ENCODE measurements around the gene ENTREP1.
"Not testable (repeated sequence)": the region's sequence is repeated elsewhere in the genome, so short reads cannot be mapped to it uniquely, and the experiment has no call there.

The ENTREP1 gene

DNA sequence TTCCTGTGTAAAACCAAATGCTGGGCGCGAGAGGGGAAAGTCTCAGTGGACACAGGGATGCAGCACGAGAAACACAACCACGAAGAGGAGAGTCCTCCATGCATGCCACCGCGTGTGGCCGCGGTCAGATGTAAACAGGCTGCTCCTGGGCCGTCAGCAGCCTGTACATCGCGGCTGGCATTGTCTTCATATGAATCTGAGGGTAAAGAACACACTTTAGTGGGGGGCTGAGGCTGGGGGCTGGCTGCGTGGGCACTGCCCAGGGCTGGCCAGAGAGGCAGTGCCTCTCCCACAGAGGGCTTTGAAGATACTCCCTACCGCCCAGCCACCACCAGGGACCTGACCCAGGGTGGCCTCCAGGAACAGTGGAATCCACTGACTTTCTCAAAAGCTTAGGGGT is 106.2 kb downstream of the ENTREP1 start:
- no peak overlapping the region for H3K4me3 ChIP-seq (ENCODE audit: low read depth, low read length)
- TF ChIP-seq POLR2A (IDR thresholded peaks at IDR 0.05; ENCODE audit: extremely low read depth, insufficient read length) (no peak), MYC (IDR thresholded peaks at IDR 0.05; ENCODE audit: low read depth, low read length) (no peak)
- TF ChIP-seq, protein P1, sequence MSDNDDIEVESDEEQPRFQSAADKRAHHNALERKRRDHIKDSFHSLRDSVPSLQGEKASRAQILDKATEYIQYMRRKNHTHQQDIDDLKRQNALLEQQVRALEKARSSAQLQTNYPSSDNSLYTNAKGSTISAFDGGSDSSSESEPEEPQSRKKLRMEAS (IDR thresholded peaks at IDR 0.05; ENCODE audit: low read depth, low read length) = no peak
- TF ChIP-seq, protein P2, sequence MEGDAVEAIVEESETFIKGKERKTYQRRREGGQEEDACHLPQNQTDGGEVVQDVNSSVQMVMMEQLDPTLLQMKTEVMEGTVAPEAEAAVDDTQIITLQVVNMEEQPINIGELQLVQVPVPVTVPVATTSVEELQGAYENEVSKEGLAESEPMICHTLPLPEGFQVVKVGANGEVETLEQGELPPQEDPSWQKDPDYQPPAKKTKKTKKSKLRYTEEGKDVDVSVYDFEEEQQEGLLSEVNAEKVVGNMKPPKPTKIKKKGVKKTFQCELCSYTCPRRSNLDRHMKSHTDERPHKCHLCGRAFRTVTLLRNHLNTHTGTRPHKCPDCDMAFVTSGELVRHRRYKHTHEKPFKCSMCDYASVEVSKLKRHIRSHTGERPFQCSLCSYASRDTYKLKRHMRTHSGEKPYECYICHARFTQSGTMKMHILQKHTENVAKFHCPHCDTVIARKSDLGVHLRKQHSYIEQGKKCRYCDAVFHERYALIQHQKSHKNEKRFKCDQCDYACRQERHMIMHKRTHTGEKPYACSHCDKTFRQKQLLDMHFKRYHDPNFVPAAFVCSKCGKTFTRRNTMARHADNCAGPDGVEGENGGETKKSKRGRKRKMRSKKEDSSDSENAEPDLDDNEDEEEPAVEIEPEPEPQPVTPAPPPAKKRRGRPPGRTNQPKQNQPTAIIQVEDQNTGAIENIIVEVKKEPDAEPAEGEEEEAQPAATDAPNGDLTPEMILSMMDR (IDR thresholded peaks at IDR 0.05; ENCODE audit: low read depth, low read length) = no peak
- no peak for DNase-seq (ENCODE audit: low read depth)

DNA sequence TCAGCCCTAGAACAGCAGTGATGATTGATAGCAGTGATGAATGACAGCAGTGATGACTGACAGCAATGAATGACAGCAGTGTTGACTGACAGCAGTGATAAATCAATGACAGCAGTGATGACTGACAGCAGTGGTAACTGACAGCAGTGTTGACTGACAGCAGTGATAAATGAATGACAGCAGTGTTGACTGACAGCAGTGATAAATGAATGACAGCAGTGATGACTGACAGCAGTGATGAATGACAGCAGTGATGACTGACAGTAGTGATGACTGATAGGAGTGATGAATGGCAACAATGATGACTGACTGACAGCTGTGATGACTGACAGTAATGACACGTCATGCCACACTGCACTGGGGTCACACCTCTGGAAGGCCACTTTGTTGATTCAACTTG is 106.8 kb downstream of the ENTREP1 start:
- no peak for TF ChIP-seq POLR2A (IDR thresholded peaks at IDR 0.05; ENCODE audit: extremely low read depth, insufficient read length)
- TF ChIP-seq, protein P2 (IDR thresholded peaks at IDR 0.05; ENCODE audit: low read depth, low read length) = no peak
- no peak for TF ChIP-seq MYC (IDR thresholded peaks at IDR 0.05; ENCODE audit: low read depth, low read length)
- TF ChIP-seq, protein P1 (IDR thresholded peaks at IDR 0.05; ENCODE audit: low read depth, low read length) = no peak
- DNase-seq (ENCODE audit: low read depth) = no peak
- H3K4me3 ChIP-seq (ENCODE audit: low read depth, low read length) = no peak overlapping the region

DNA sequence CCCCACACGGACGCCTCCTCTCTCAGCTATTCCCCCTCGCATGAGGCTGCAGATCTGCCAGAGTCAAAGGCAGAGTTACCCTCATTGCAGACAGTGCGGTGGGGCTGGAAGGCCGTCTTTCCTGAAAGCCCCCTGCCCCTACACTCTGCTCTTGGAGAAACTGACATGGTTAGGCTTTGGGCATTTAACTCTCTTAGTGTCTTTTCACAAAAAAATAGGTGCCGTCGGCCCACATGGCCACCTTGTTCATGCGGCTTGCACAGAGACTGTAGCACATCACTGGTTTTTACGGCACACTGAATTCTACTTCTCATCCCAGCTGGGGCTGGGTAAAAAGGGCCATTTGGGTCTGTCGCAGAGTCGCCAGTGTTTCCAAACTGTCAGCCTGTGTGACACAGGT is 107.6 kb downstream of the ENTREP1 start:
- no peak overlapping the region for H3K4me3 ChIP-seq (ENCODE audit: low read depth, low read length)
- DNase-seq (ENCODE audit: low read depth) = no peak
- TF ChIP-seq POLR2A (IDR thresholded peaks at IDR 0.05; ENCODE audit: extremely low read depth, insufficient read length) (no peak), MYC (IDR thresholded peaks at IDR 0.05; ENCODE audit: low read depth, low read length) (no peak)
- TF ChIP-seq, protein P1 (IDR thresholded peaks at IDR 0.05; ENCODE audit: low read depth, low read length) = no peak
- TF ChIP-seq, protein P2 (IDR thresholded peaks at IDR 0.05; ENCODE audit: low read depth, low read length) = no peak

DNA sequence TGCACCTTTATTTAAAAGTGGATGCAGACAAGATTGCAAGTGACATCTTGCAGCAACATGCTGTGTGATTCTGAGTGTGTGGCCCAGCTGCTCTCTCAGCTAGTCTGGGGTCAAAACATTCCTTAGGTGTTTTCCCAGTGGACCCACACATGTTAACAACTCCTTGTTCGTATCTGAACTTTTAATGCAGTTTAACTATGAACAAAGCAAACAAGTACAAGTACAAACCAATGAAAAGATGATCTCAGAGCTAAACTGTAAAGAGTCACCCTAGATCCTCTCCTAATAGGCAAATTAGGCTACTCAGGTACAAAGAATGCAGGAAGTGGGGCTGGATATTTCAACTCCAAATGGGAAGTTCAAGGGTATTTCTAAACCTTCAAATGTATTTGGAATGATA is 108.4 kb downstream of the ENTREP1 start:
- TF ChIP-seq MYC (IDR thresholded peaks at IDR 0.05; ENCODE audit: low read depth, low read length) (no peak), POLR2A (IDR thresholded peaks at IDR 0.05; ENCODE audit: extremely low read depth, insufficient read length) (no peak)
- TF ChIP-seq, protein P1 (IDR thresholded peaks at IDR 0.05; ENCODE audit: low read depth, low read length) = no peak
- H3K4me3 ChIP-seq (ENCODE audit: low read depth, low read length) = no peak overlapping the region
- no peak for DNase-seq (ENCODE audit: low read depth)

DNA sequence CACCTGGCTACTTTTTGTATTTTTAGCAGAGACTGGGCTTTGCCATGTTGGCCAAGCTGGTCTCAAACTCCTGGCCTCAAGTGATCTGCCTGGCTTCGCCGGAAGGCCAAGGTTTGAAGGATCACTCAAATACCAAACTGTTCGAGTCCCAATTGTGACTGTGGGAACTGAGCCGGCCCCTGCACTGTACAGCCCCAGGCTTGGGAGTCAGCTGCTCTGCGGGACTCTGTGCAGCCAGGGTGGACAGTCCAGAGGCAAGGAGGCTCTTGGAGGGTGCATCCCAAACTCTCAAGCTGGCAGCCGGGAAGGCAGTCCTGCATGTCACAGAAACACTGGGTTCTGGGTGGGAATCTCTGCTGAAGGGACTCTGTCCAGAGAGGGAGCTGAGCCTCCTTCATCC is 109.0 kb downstream of the ENTREP1 start:
- no peak for DNase-seq (ENCODE audit: low read depth)
- no peak overlapping the region for H3K4me3 ChIP-seq (ENCODE audit: low read depth, low read length)
- TF ChIP-seq, protein P2 (IDR thresholded peaks at IDR 0.05; ENCODE audit: low read depth, low read length) = no peak
- TF ChIP-seq, protein P1 (IDR thresholded peaks at IDR 0.05; ENCODE audit: low read depth, low read length) = no peak
- TF ChIP-seq MYC (IDR thresholded peaks at IDR 0.05; ENCODE audit: low read depth, low read length) = no peak
- TF ChIP-seq POLR2A (IDR thresholded peaks at IDR 0.05; ENCODE audit: extremely low read depth, insufficient read length) = no peak

DNA sequence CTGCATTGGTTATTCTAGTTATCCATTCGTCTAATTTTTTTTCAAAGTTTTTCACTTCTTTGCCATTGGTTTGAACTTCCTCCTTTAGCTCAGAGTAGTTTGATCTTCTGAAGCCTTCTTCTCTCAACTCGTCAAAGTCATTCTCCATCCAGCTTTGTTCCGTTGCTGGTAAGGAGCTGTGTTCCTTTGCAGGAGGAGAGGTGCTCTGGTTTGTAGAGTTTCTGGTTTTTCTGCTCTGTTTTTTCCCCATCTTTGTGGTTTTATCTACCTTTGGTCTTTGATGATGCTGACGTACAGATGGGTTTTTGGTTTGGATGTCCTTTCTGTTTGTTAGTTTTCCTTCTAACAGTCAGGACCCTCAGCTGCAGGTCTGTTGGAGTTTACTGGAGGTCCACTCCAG is 114.6 kb downstream of the ENTREP1 start:
- DNase-seq (ENCODE audit: low read depth); H3K4me3 ChIP-seq (ENCODE audit: low read depth, low read length): not testable (repeated sequence)

DNA sequence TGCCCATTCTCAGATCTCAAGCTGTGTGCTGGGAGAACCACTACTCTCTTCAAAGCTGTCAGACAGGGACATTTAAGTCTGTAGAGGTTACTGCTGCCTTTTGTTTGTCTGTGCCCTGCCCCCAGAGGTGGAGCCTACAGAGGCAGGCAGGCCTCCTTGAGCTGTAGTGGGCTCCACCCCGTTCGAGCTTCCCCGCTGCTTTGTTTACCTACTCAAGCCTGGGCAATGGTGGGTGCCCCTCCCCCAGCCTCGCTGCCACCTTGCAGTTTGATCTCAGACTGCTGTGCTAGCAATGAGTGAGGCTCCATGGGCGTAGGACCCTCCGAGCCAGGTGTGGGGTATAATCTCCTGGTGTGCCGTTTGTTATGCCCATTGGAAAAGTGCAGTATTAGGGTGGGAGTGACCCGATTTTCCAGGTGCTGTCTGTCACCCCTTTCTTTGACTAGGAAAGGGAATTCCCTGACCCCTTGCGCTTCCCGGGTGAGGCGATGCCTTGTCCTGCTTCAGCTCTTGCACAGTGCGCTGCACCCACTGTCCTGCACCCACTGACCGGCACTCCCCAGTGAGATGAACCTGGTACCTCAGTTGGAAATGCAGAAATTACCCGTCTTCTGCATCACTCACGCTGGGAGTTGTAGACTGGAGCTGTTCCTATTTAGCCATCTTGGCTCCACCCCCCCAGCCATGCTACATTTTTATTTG is 115.4 kb downstream of the ENTREP1 start:
- not testable (repeated sequence) for DNase-seq (ENCODE audit: low read depth); H3K4me3 ChIP-seq (ENCODE audit: low read depth, low read length)
